HFF-Myc (cell line): ENCODE results near the gene LMCD1.

Experiments
- DNase-seq: peaks from one replicate; pipeline ENCODE4 v3.0.0-alpha.2; 2011; ENCODE audit warnings: low read depth; ENCODE audit errors: extremely low read depth
- H3K4me3 ChIP-seq: replicated peaks from 2 replicates; pipeline ENCODE4 v1.5.1; 2011; ENCODE audit warnings: low read depth, mild to moderate bottlenecking, control low read depth, low read length
- CTCF ChIP-seq: IDR thresholded peaks from 2 replicates; pipeline ENCODE4 v1.5.1; 2012; ENCODE audit warnings: mild to moderate bottlenecking, low read depth, low read length, control low read depth; ENCODE audit errors: missing control alignments

Gene LMCD1

GRCh38 chr3:8599146-8599545 is 97.5 kb downstream of the LMCD1 start:
- TF ChIP-seq CTCF: no peak
- no peak for DNase-seq
- no peak overlapping the region for H3K4me3 ChIP-seq

- H3K4me3 ChIP-seq: no peak overlapping the region
- TF ChIP-seq CTCF: no peak
- no peak for DNase-seq
Measured at GRCh38 chr3:8600457-8600856, 98.8 kb downstream of the LMCD1 start.

GRCh38 chr3:8603115-8603710 is 101.6 kb downstream of the LMCD1 start:
- no peak for TF ChIP-seq CTCF
- H3K4me3 ChIP-seq: no peak overlapping the region
- DNase-seq: no peak

- no peak for TF ChIP-seq CTCF
- DNase-seq: no peak
Measured at GRCh38 chr3:8604006-8604405, 102.4 kb downstream of the LMCD1 start.

GRCh38 chr3:8604988-8605387 is 103.4 kb downstream of the LMCD1 start:
- no peak overlapping the region for H3K4me3 ChIP-seq
- TF ChIP-seq CTCF: no peak
- no peak for DNase-seq

More at GRCh38 chr3:8604006-8604405, 102.4 kb downstream of the LMCD1 start:
- H3K4me3 ChIP-seq: no peak overlapping the region

- no peak for TF ChIP-seq CTCF
- DNase-seq: no peak
- no peak overlapping the region for H3K4me3 ChIP-seq
Measured at GRCh38 chr3:8606701-8607231, 105.1 kb downstream of the LMCD1 start.
